Mesenchymal stem cell (in vitro differentiated cells and primary cell): ENCODE measurements around the gene API5.

Experiments used
- DNase-seq: peaks from one replicate; pipeline ENCODE4 v3.0.0-alpha.2; 2013
- H2AFZ ChIP-seq: one replicate; pipeline ENCODE4 v1.6.1; 2013; ENCODE audit warnings: low read depth, mild to moderate bottlenecking, control low read depth, inconsistent platforms, low read length, moderate library complexity
- H2AK5ac ChIP-seq: 2 replicates; pipeline ENCODE4 v1.6.1; 2013; ENCODE audit warnings: low read length, moderate library complexity, mild to moderate bottlenecking, inconsistent platforms; ENCODE audit not compliant: severe bottlenecking
- H2BK120ac ChIP-seq: one replicate; pipeline ENCODE4 v1.6.1; 2013; ENCODE audit warnings: low read depth, mild to moderate bottlenecking, inconsistent platforms, low read length, moderate library complexity
- H2BK12ac ChIP-seq, 2 experiments: one replicate each; pipeline ENCODE4 v1.6.1; 2013; ENCODE audit warnings: inconsistent platforms in 2 of 2, low read length in 2 of 2, mild to moderate bottlenecking in 2 of 2, moderate library complexity in 2 of 2, control low read depth in 1 of 2
- H2BK15ac ChIP-seq: one replicate; pipeline ENCODE4 v1.6.1; 2013; ENCODE audit warnings: mild to moderate bottlenecking, low read depth, inconsistent platforms; ENCODE audit not compliant: poor library complexity, severe bottlenecking
- H2BK5ac ChIP-seq: 2 replicates; pipeline ENCODE4 v1.6.1; 2013; ENCODE audit warnings: low read depth, mild to moderate bottlenecking, low read length, control low read depth, inconsistent platforms; ENCODE audit not compliant: poor library complexity, severe bottlenecking
- H3K14ac ChIP-seq, 2 experiments: one replicate each; pipeline ENCODE4 v1.6.1; 2013; ENCODE audit warnings: inconsistent platforms in 2 of 2, low read length in 2 of 2, control low read depth in 1 of 2, mild to moderate bottlenecking in 1 of 2, moderate library complexity in 1 of 2
- H3K18ac ChIP-seq, 2 experiments: one replicate each; pipeline ENCODE4 v1.6.1; 2013; ENCODE audit warnings: inconsistent platforms in 2 of 2, low read length in 2 of 2, control low read depth in 1 of 2, low read depth in 1 of 2, mild to moderate bottlenecking in 1 of 2
- H3K23ac ChIP-seq, 2 experiments: one replicate each; pipeline ENCODE4 v1.6.1; 2013; ENCODE audit warnings: inconsistent platforms in 2 of 2, low read length in 2 of 2, mild to moderate bottlenecking in 2 of 2, moderate library complexity in 2 of 2, control low read depth in 1 of 2
- H3K27ac ChIP-seq: 2 replicates; pipeline ENCODE4 v1.5.1; 2013; ENCODE audit warnings: mild to moderate bottlenecking, moderate library complexity, low read length, control low read depth, inconsistent platforms; ENCODE audit not compliant: poor library complexity, severe bottlenecking
- H3K27me3 ChIP-seq, 2 experiments: 2 replicates each; pipeline versions ENCODE4 v1.6.1 to v1.7.0; 2013; ENCODE audit warnings: low read length in 2 of 2, mild to moderate bottlenecking in 2 of 2, moderate library complexity in 2 of 2, control low read depth in 1 of 2, inconsistent platforms in 1 of 2; ENCODE audit not compliant: control insufficient read depth in 1 of 2, insufficient read depth in 1 of 2
- H3K36me3 ChIP-seq, 2 experiments: 2 replicates each; pipeline versions ENCODE4 v1.6.1 to v1.7.0; 2013; ENCODE audit warnings: low read length in 2 of 2, control low read depth in 1 of 2, inconsistent platforms in 1 of 2, low read depth in 1 of 2, mild to moderate bottlenecking in 1 of 2; ENCODE audit not compliant: insufficient read depth in 2 of 2, control insufficient read depth in 1 of 2
- H3K4ac ChIP-seq, 2 experiments: one replicate each; pipeline ENCODE4 v1.6.1; 2013; ENCODE audit warnings: inconsistent platforms in 2 of 2, low read length in 2 of 2, mild to moderate bottlenecking in 2 of 2, moderate library complexity in 2 of 2, control low read depth in 1 of 2, low read depth in 1 of 2
- H3K4me1 ChIP-seq: 2 replicates; pipeline ENCODE4 v1.6.1; 2013; ENCODE audit warnings: low read depth, low read length, control low read depth; ENCODE audit not compliant: control insufficient read depth, insufficient read depth
- H3K4me2 ChIP-seq: 2 replicates; pipeline ENCODE4 v1.6.1; 2013; ENCODE audit warnings: low read length, mild to moderate bottlenecking, inconsistent platforms; ENCODE audit not compliant: poor library complexity, severe bottlenecking
- H3K4me3 ChIP-seq, 2 experiments: 2 replicates each; pipeline versions ENCODE4 v1.5.1 to v1.7.0; 2013; ENCODE audit warnings: low read length in 2 of 2, mild to moderate bottlenecking in 2 of 2, control low read depth in 1 of 2, low read depth in 1 of 2; ENCODE audit not compliant: insufficient read depth in 1 of 2
- H3K79me1 ChIP-seq: replicated peaks from 2 replicates; pipeline ENCODE4 v1.6.1; 2013; ENCODE audit warnings: mild to moderate bottlenecking, control low read depth, low read length, inconsistent platforms; ENCODE audit not compliant: poor library complexity, severe bottlenecking
- H3K9ac ChIP-seq: 2 replicates; pipeline ENCODE4 v1.7.0; 2013; ENCODE audit warnings: mild to moderate bottlenecking, low read length, moderate library complexity
- H3K9me3 ChIP-seq: 2 replicates; pipeline ENCODE4 v1.7.0; 2013; ENCODE audit warnings: mild to moderate bottlenecking, low read length; ENCODE audit not compliant: control insufficient read depth
- H4K8ac ChIP-seq: one replicate; pipeline ENCODE4 v1.6.1; 2013; ENCODE audit warnings: inconsistent platforms, mild to moderate bottlenecking, low read length, moderate library complexity
- H4K91ac ChIP-seq: one replicate; pipeline ENCODE4 v1.6.1; 2013; ENCODE audit warnings: mild to moderate bottlenecking, low read length, inconsistent platforms
- WGBS: methylation state at CpG from one replicate; pipeline ENCODE4 v1.1.7; 2013; ENCODE audit warnings: mixed read lengths; 5-methylcytosine and 5-hydroxymethylcytosine counted together

API5 gene

GRCh38 chr11:43378897-43379296, 67.1 kb downstream of the API5 start:
- no peak overlapping the region for H2BK15ac ChIP-seq
- no peak for DNase-seq
- H2BK12ac ChIP-seq: no peak overlapping the region
- no peak overlapping the region for H2AFZ ChIP-seq
- no peak overlapping the region for H2BK5ac ChIP-seq
- no peak overlapping the region for H4K91ac ChIP-seq
- no peak overlapping the region for H4K8ac ChIP-seq
- H3K23ac ChIP-seq: no peak overlapping the region
- peaks cover 6 to 35% of the 10 kb centered on the region in 2 experiments for H3K36me3 ChIP-seq
- no peak overlapping the region for H3K4me3 ChIP-seq
- no peak overlapping the region for H2BK120ac ChIP-seq
- peaks cover 2% of the 10 kb centered on the region for H3K4me1 ChIP-seq
- H3K4ac ChIP-seq: no peak overlapping the region
- H3K79me1 ChIP-seq: peaks cover 13% of the 10 kb centered on the region
- no peak overlapping the region for H3K18ac ChIP-seq
- WGBS: no CpG with 5 or more reads among the region's 3 CpGs
- no peak overlapping the region for H3K9ac ChIP-seq
- no peak overlapping the region for H3K27ac ChIP-seq
- no peak overlapping the region for H3K14ac ChIP-seq
- no peak overlapping the region for H3K4me2 ChIP-seq
- no peaks in the 10 kb centered on the region for H3K9me3 ChIP-seq
- H2AK5ac ChIP-seq: no peak overlapping the region
- H3K27me3 ChIP-seq: no peaks in the 10 kb centered on the region

GRCh38 chr11:43381802-43382201, 70.0 kb downstream of the API5 start:
- Histone ChIP-seq H4K91ac (no peak overlapping the region), H3K27ac (no peak overlapping the region), H2BK12ac (no peak overlapping the region), H4K8ac (no peak overlapping the region), H3K18ac (no peak overlapping the region), H2BK120ac (no peak overlapping the region), H3K23ac (no peak overlapping the region), H2AFZ (no peak overlapping the region), H3K4me2 (no peak overlapping the region), H2BK5ac (no peak overlapping the region), H3K14ac (no peak overlapping the region), H3K4ac (no peak overlapping the region), H2BK15ac (no peak overlapping the region), H3K79me1 (peaks cover 13% of the 10 kb centered on the region), H3K9me3 (no peaks in the 10 kb centered on the region), H3K4me1 (peaks cover 4% of the 10 kb centered on the region), H3K9ac (no peak overlapping the region), H3K4me3 (no peak overlapping the region), H2AK5ac (no peak overlapping the region), H3K27me3 (no peaks in the 10 kb centered on the region), H3K36me3 (peaks cover 10 to 52% of the 10 kb centered on the region in 2 experiments)
- 48% methylated on average over 2 of the region's 2 CpGs for WGBS
- no peak for DNase-seq

- no peak overlapping the region for H3K4me3 ChIP-seq
- H3K27me3 ChIP-seq: no peaks in the 10 kb centered on the region
- no peak overlapping the region for H3K18ac ChIP-seq
- H3K36me3 ChIP-seq: peaks cover 10 to 59% of the 10 kb centered on the region in 2 experiments
- H2AK5ac ChIP-seq: no peak overlapping the region
- H4K91ac ChIP-seq: no peak overlapping the region
- no peak overlapping the region for H3K4ac ChIP-seq
- WGBS: 93% methylated on average over 1 of the region's 1 CpG
- H3K4me1 ChIP-seq: peaks cover 4% of the 10 kb centered on the region
- no peak overlapping the region for H2AFZ ChIP-seq
- no peak overlapping the region for H3K4me2 ChIP-seq
- peaks cover 16% of the 10 kb centered on the region for H3K79me1 ChIP-seq
- H2BK5ac ChIP-seq: no peak overlapping the region
- no peak overlapping the region for H3K14ac ChIP-seq
- H3K9me3 ChIP-seq: no peaks in the 10 kb centered on the region
- no peak overlapping the region for H2BK120ac ChIP-seq
- H4K8ac ChIP-seq: no peak overlapping the region
- H2BK15ac ChIP-seq: no peak overlapping the region
- DNase-seq: no peak
- no peak overlapping the region for H3K9ac ChIP-seq
- H2BK12ac ChIP-seq: no peak overlapping the region
- no peak overlapping the region for H3K23ac ChIP-seq
- no peak overlapping the region for H3K27ac ChIP-seq
These were observed 70.8 kb downstream of the API5 start for GRCh38 chr11:43382614-43383013.

GRCh38 chr11:43384393-43384792, 72.6 kb downstream of the API5 start:
- peaks cover 19% of the 10 kb centered on the region for H3K79me1 ChIP-seq
- H3K36me3 ChIP-seq: peaks cover 10 to 63% of the 10 kb centered on the region in 2 experiments
- no peak overlapping the region for H3K4me2 ChIP-seq
- no peak overlapping the region for H2BK15ac ChIP-seq
- no peak overlapping the region for H3K23ac ChIP-seq
- H3K27ac ChIP-seq: no peak overlapping the region
- H3K14ac ChIP-seq: no peak overlapping the region
- H2BK5ac ChIP-seq: no peak overlapping the region
- H4K91ac ChIP-seq: no peak overlapping the region
- H4K8ac ChIP-seq: no peak overlapping the region
- peaks cover 4% of the 10 kb centered on the region for H3K4me1 ChIP-seq
- H2AK5ac ChIP-seq: no peak overlapping the region
- DNase-seq: no peak
- H2BK12ac ChIP-seq: no peak overlapping the region
- H3K9me3 ChIP-seq: no peaks in the 10 kb centered on the region
- H2AFZ ChIP-seq: no peak overlapping the region
- no peak overlapping the region for H3K4ac ChIP-seq
- no peak overlapping the region for H2BK120ac ChIP-seq
- WGBS: 93% methylated on average over 5 of the region's 5 CpGs
- no peak overlapping the region for H3K18ac ChIP-seq
- H3K27me3 ChIP-seq: no peaks in the 10 kb centered on the region
- H3K4me3 ChIP-seq: no peak overlapping the region
- no peak overlapping the region for H3K9ac ChIP-seq
